ENCODE measurements around the gene TCF7L2.

- no peak for TF ChIP-seq GABPA (IDR thresholded peaks at IDR 0.05; ENCODE audit: low read depth)
- no peak for TF ChIP-seq CTCF (IDR thresholded peaks at IDR 0.05; ENCODE audit: insufficient read depth, low read length)
- TF ChIP-seq POLR2AphosphoS5 (IDR thresholded peaks at IDR 0.05; ENCODE audit: low read depth) = no peak
- no peak for TF ChIP-seq REST (IDR thresholded peaks at IDR 0.05; ENCODE audit: insufficient replicate concordance, low read depth)
Observed at GRCh38 chr10:113022265-113022664, 72.2 kb downstream of the TCF7L2 start.
